SK-N-SH treated with all-trans-retinoic acid at 6 μM for 48 hours (cell line): Measurements from ENCODE around the gene MAP2.

Source experiments
- BACH2 ChIP-seq: fragments of 250-450 bp; sonication (Bioruptor Pico); IDR thresholded peaks from 2 replicates; pipeline ENCODE4 v1.9.0; 2021; ENCODE audit warnings: mild to moderate bottlenecking, borderline replicate concordance
- ISL1 ChIP-seq: fragments of 250-450 bp; sonication (Bioruptor Pico); IDR thresholded peaks from 2 replicates; pipeline ENCODE4 v2.1.2; 2022; ENCODE audit warnings: mild to moderate bottlenecking, moderate library complexity
- PPARA ChIP-seq: fragments of 250-450 bp; sonication (Bioruptor Pico); IDR thresholded peaks from 2 replicates; pipeline ENCODE4 v1.5.0; 2020; ENCODE audit warnings: mild to moderate bottlenecking, borderline replicate concordance
- RARB ChIP-seq: fragments of 250-450 bp; sonication (Bioruptor Pico); IDR thresholded peaks from 2 replicates; pipeline ENCODE4 v1.8.0; 2021; ENCODE audit warnings: mild to moderate bottlenecking, moderate library complexity
- SNAI2 ChIP-seq: fragments of 250-450 bp; sonication (Bioruptor Pico); IDR thresholded peaks from 2 replicates; pipeline ENCODE4 v1.5.0; 2020; ENCODE audit warnings: mild to moderate bottlenecking, moderate library complexity
- ZC3H10 ChIP-seq: fragments of 250-450 bp; sonication (Bioruptor Pico); IDR thresholded peaks from 2 replicates; pipeline ENCODE4 v1.5.1; 2021; ENCODE audit warnings: mild to moderate bottlenecking, moderate library complexity
- ZFP3 ChIP-seq: fragments of 250-450 bp; sonication (Bioruptor Pico); IDR thresholded peaks from 2 replicates; pipeline ENCODE4 v1.5.0; 2020; ENCODE audit warnings: mild to moderate bottlenecking, moderate library complexity
- ZFP30 ChIP-seq: fragments of 450-650 bp; formaldehyde crosslinking; IDR thresholded peaks from 2 replicates; pipeline ENCODE4 v1.5.0; 2022; ENCODE audit warnings: mild to moderate bottlenecking, moderate library complexity
- ZNF565 ChIP-seq: fragments of 450-650 bp; formaldehyde crosslinking; conservative IDR thresholded peaks from 2 replicates; pipeline ENCODE4 v1.5.0; 2020; ENCODE audit warnings: low read depth, mild to moderate bottlenecking, moderate library complexity
- ZNF8 ChIP-seq: fragments of 450-650 bp; formaldehyde crosslinking; IDR thresholded peaks from 2 replicates; pipeline ENCODE4 v1.5.0; 2020; ENCODE audit warnings: mild to moderate bottlenecking, moderate library complexity
- TF ChIP-seq, protein P1 (sequence below): fragments of 250-450 bp; sonication (Bioruptor Pico); IDR thresholded peaks from 2 replicates; pipeline ENCODE4 v1.8.0; 2020; ENCODE audit warnings: mild to moderate bottlenecking, moderate library complexity, borderline replicate concordance
- TF ChIP-seq, protein P2 (sequence below): fragments of 250-450 bp; sonication (Bioruptor Pico); IDR thresholded peaks from 2 replicates; pipeline ENCODE4 v1.5.1; 2020; ENCODE audit warnings: low read depth, mild to moderate bottlenecking, moderate library complexity
- TF ChIP-seq, protein P3 (sequence below): fragments of 250-450 bp; sonication (Bioruptor Pico); IDR thresholded peaks from 2 replicates; pipeline ENCODE4 v1.5.1; 2021; ENCODE audit warnings: mild to moderate bottlenecking, moderate library complexity

DNA sequence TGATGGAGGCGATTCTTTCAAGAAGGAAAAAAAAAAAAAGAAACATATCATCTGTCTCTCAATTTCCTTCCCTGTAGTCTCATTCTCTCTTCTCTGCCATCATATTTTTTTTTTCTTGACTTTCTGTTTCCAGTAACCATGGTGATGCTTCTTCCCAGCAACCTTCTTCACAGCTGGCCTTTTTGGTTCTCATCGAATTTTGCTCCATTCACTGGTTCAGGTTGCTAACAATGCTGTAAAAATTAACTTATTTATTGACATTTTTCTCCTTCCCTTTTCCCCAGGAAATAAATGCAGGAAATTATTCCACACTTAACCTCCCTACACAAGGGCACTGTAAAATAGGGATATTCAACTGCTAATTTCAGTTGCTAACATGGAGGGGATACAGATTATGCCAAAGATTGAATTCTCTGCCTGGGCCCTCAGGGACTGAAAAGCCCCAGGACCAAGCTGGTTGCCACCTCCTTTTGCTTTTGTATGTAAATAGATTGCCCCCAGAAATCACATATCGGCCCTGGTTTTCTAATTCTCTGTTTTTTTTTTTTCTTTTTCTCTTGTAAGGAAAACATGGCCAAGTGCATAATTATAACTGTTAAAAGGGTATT is 154.7 kb downstream of the MAP2 start:
- TF ChIP-seq ZFP3 (no peak), ZNF565 (CRISPR knock-in tag) (no peak), RARB (CRISPR knock-in tag) (no peak), ZC3H10 (no peak), ISL1 (CRISPR knock-in tag) (no peak), ZFP30 (CRISPR knock-in tag) (no peak), SNAI2 (CRISPR knock-in tag) (no peak), BACH2 (CRISPR knock-in tag) (no peak), ZNF8 (CRISPR knock-in tag) (no peak), PPARA (CRISPR knock-in tag) (no peak)
- TF ChIP-seq, protein P1, sequence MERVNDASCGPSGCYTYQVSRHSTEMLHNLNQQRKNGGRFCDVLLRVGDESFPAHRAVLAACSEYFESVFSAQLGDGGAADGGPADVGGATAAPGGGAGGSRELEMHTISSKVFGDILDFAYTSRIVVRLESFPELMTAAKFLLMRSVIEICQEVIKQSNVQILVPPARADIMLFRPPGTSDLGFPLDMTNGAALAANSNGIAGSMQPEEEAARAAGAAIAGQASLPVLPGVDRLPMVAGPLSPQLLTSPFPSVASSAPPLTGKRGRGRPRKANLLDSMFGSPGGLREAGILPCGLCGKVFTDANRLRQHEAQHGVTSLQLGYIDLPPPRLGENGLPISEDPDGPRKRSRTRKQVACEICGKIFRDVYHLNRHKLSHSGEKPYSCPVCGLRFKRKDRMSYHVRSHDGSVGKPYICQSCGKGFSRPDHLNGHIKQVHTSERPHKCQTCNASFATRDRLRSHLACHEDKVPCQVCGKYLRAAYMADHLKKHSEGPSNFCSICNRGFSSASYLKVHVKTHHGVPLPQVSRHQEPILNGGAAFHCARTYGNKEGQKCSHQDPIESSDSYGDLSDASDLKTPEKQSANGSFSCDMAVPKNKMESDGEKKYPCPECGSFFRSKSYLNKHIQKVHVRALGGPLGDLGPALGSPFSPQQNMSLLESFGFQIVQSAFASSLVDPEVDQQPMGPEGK (CRISPR knock-in tag), result no peak
- TF ChIP-seq, protein P2, sequence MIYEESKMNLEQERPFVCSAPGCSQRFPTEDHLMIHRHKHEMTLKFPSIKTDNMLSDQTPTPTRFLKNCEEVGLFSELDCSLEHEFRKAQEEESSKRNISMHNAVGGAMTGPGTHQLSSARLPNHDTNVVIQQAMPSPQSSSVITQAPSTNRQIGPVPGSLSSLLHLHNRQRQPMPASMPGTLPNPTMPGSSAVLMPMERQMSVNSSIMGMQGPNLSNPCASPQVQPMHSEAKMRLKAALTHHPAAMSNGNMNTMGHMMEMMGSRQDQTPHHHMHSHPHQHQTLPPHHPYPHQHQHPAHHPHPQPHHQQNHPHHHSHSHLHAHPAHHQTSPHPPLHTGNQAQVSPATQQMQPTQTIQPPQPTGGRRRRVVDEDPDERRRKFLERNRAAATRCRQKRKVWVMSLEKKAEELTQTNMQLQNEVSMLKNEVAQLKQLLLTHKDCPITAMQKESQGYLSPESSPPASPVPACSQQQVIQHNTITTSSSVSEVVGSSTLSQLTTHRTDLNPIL, result no peak
- TF ChIP-seq, protein P3, sequence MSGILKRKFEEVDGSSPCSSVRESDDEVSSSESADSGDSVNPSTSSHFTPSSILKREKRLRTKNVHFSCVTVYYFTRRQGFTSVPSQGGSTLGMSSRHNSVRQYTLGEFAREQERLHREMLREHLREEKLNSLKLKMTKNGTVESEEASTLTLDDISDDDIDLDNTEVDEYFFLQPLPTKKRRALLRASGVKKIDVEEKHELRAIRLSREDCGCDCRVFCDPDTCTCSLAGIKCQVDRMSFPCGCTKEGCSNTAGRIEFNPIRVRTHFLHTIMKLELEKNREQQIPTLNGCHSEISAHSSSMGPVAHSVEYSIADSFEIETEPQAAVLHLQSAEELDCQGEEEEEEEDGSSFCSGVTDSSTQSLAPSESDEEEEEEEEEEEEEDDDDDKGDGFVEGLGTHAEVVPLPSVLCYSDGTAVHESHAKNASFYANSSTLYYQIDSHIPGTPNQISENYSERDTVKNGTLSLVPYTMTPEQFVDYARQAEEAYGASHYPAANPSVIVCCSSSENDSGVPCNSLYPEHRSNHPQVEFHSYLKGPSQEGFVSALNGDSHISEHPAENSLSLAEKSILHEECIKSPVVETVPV (CRISPR knock-in tag), result no peak
